ENCODE data around the gene SPINDOC. TPM values are rescaled to one million over a fixed set of nuclear protein-coding genes. Genes with fewer than 3 reads are reported as not detected.

The SPINDOC gene
- total RNA-seq, 1 experiment from 2014 or later, result 16.3 TPM

Other genes with a start within 250 kb of the SPINDOC start
- 7.3 and 8.8 TPM in 2 replicates for gene PLAAT3, start 199.0 kb upstream of the SPINDOC start, total RNA-seq (2014; rRNA removed; shearing (Covaris generic))
- gene ATL3, start 142.1 kb upstream of the SPINDOC start, total RNA-seq (2014; rRNA removed; shearing (Covaris generic)), result 128 and 139 TPM in 2 replicates
- gene RTN3, start 132.0 kb upstream of the SPINDOC start, total RNA-seq (2014; rRNA removed; shearing (Covaris generic)), result 109 and 114 TPM in 2 replicates
- 6.0 and 8.0 TPM in 2 replicates for gene ZFTA, start 44.7 kb upstream of the SPINDOC start, total RNA-seq (2014; rRNA removed; shearing (Covaris generic))
- 7.5 and 9.0 TPM in 2 replicates for gene MARK2, start 25.7 kb downstream of the SPINDOC start, total RNA-seq (2014; rRNA removed; shearing (Covaris generic))
- 0.96 and 2.1 TPM in 2 replicates for gene RCOR2, start 103.7 kb downstream of the SPINDOC start, total RNA-seq (2014; rRNA removed; shearing (Covaris generic))
- gene NAA40, start 125.5 kb downstream of the SPINDOC start, total RNA-seq (2014; rRNA removed; shearing (Covaris generic)), result 10.8 TPM in 2 replicates
- 1,061 and 1,166 TPM in 2 replicates for gene COX8A, start 161.2 kb downstream of the SPINDOC start, total RNA-seq (2014; rRNA removed; shearing (Covaris generic))
- 80.3 and 83.6 TPM in 2 replicates for gene OTUB1, start 173.0 kb downstream of the SPINDOC start, total RNA-seq (2014; rRNA removed; shearing (Covaris generic))
- under 0.01 TPM in 2 replicates for gene FLRT1, start 222.5 kb downstream of the SPINDOC start, total RNA-seq (2014; rRNA removed; shearing (Covaris generic))

Measured in RPMI7951 (cell line).